Loucy (cell line): ENCODE measurements around the gene PCDHA12.

ENCODE experiments used
- H2AFZ ChIP-seq: fragments of 200-600 bp; sonication (generic); 2 replicates; pipeline ENCODE4 v1.6.0; 2016; ENCODE audit warnings: antibody characterized with exemption, mild to moderate bottlenecking, low read length, moderate library complexity
- H3F3A ChIP-seq: fragments of 200-600 bp; 2 replicates; pipeline ENCODE4 v1.6.0; 2016; ENCODE audit warnings: antibody characterized with exemption, low read depth, mild to moderate bottlenecking
- H3K27me3 ChIP-seq: fragments of 200-600 bp; sonication (generic); 2 replicates; pipeline ENCODE4 v1.6.1; 2014; ENCODE audit warnings: low read length, mild to moderate bottlenecking; ENCODE audit not compliant: insufficient read depth, poor library complexity, severe bottlenecking
- H3K36me3 ChIP-seq: fragments of 200-600 bp; sonication (generic); 2 replicates; pipeline ENCODE4 v1.6.1; 2016; ENCODE audit warnings: low read length; ENCODE audit not compliant: insufficient read depth
- H3K4me1 ChIP-seq: fragments of 200-600 bp; sonication (generic); 2 replicates; pipeline ENCODE4 v1.5.1; 2014; ENCODE audit warnings: low read length, mild to moderate bottlenecking; ENCODE audit not compliant: insufficient read depth, poor library complexity, severe bottlenecking
- H3K4me2 ChIP-seq: fragments of 200-600 bp; sonication (generic); 2 replicates; pipeline ENCODE4 v1.6.0; 2014; ENCODE audit warnings: antibody characterized with exemption, low read length, low read depth, mild to moderate bottlenecking; ENCODE audit not compliant: poor library complexity, severe bottlenecking
- H3K4me3 ChIP-seq: fragments of 200-600 bp; sonication (generic); 2 replicates; pipeline ENCODE4 v1.5.1; 2014; ENCODE audit warnings: low read length, mild to moderate bottlenecking, mixed read lengths; ENCODE audit not compliant: poor library complexity, severe bottlenecking
- H3K79me2 ChIP-seq: fragments of 200-600 bp; sonication (generic); 2 replicates; pipeline ENCODE4 v1.6.1; 2014; ENCODE audit warnings: low read length; ENCODE audit not compliant: insufficient read depth
- H3K9ac ChIP-seq: fragments of 200-600 bp; sonication (generic); 2 replicates; pipeline ENCODE4 v1.6.0; 2014; ENCODE audit warnings: mild to moderate bottlenecking, low read depth, low read length, moderate library complexity; ENCODE audit not compliant: poor library complexity, severe bottlenecking
- H3K9me2 ChIP-seq: fragments of 200-600 bp; sonication (generic); replicated peaks from 2 replicates; pipeline ENCODE4 v1.6.1; 2016; ENCODE audit warnings: low read depth, low read length, mixed read lengths
- H3K9me3 ChIP-seq: fragments of 200-600 bp; sonication (generic); 2 replicates; pipeline ENCODE4 v1.6.1; 2014; ENCODE audit warnings: mild to moderate bottlenecking, antibody characterized with exemption, low read length, low read depth; ENCODE audit not compliant: insufficient read depth
- H4K20me1 ChIP-seq: fragments of 200-600 bp; sonication (generic); 2 replicates; pipeline ENCODE4 v1.6.0; 2014; ENCODE audit warnings: antibody characterized with exemption, low read length, mild to moderate bottlenecking; ENCODE audit not compliant: insufficient read depth, poor library complexity, severe bottlenecking
- EZH2phosphoT487 ChIP-seq: fragments of 200-600 bp; IDR thresholded peaks from 2 replicates; pipeline ENCODE4 v1.6.1; 2018; ENCODE audit warnings: antibody characterized with exemption, mild to moderate bottlenecking, moderate library complexity, borderline replicate concordance
- TF ChIP-seq, protein P1 (sequence below): fragments of 200-600 bp; sonication (generic); conservative IDR thresholded peaks from 2 replicates; pipeline ENCODE4 v1.5.1; 2014; ENCODE audit warnings: mild to moderate bottlenecking, antibody characterized with exemption, low read length

Gene PCDHA12

DNA sequence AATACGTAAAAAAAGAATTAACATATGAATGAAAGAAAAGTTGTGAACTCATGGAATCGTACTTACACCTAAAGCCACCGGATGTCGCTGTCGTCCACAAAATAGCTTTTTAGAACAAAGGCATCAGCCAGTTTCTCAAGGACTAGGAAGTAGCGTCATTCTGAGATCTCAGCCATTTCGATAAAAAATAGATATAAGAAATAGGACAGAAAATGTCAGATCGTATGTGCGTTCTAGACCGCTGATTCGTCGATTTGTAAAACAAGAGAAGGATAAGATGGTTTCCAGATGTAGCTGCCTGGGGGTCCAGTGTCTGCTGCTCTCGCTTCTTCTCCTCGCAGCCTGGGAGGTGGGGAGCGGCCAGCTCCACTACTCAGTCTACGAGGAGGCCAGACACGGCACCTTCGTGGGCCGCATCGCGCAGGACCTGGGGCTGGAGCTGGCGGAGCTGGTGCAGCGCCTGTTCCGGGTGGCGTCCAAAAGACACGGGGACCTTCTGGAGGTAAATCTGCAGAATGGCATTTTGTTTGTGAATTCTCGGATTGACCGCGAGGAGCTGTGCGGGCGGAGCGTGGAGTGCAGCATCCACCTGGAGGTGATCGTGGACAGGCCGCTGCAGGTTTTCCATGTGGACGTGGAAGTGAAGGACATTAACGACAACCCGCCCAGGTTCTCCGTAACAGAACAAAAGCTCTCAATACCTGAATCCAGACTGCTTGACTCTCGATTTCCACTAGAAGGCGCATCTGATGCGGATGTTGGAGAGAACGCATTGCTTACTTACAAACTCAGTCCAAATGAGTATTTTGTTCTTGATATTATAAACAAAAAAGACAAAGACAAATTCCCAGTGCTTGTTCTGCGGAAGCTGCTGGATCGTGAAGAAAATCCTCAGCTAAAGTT lies 19.1 kb upstream of the PCDHA12 start, which contains the start of gene PCDHA10:
Gene PCDHA10 (plus strand): TSS at position 126 of the 903 bp plus-strand sequence. CDS start 152 bp downstream, at position 278.
- H3K4me1 ChIP-seq = no peaks in the 10 kb centered on the region
- no peak within 1 kb of the TSS for H3K9ac ChIP-seq
- no peaks in the 10 kb centered on the region for H3K9me2 ChIP-seq
- no peak within 1 kb of the TSS for H3K4me3 ChIP-seq
- no peaks in the 10 kb centered on the region for H3K27me3 ChIP-seq
- H3F3A ChIP-seq = no peaks in the 10 kb centered on the region
- no peak within 1 kb of the TSS for H2AFZ ChIP-seq
- no peaks in the 10 kb centered on the region for H3K9me3 ChIP-seq
- H3K79me2 ChIP-seq = no peaks in the 10 kb centered on the region
- TF ChIP-seq, protein P1, sequence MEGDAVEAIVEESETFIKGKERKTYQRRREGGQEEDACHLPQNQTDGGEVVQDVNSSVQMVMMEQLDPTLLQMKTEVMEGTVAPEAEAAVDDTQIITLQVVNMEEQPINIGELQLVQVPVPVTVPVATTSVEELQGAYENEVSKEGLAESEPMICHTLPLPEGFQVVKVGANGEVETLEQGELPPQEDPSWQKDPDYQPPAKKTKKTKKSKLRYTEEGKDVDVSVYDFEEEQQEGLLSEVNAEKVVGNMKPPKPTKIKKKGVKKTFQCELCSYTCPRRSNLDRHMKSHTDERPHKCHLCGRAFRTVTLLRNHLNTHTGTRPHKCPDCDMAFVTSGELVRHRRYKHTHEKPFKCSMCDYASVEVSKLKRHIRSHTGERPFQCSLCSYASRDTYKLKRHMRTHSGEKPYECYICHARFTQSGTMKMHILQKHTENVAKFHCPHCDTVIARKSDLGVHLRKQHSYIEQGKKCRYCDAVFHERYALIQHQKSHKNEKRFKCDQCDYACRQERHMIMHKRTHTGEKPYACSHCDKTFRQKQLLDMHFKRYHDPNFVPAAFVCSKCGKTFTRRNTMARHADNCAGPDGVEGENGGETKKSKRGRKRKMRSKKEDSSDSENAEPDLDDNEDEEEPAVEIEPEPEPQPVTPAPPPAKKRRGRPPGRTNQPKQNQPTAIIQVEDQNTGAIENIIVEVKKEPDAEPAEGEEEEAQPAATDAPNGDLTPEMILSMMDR = peak; percentile 47
- TF ChIP-seq EZH2phosphoT487 = no peak
- no peak within 1 kb of the TSS for H3K4me2 ChIP-seq
- H4K20me1 ChIP-seq = no peaks in the 10 kb centered on the region
- no peaks in the 10 kb centered on the region for H3K36me3 ChIP-seq

DNA sequence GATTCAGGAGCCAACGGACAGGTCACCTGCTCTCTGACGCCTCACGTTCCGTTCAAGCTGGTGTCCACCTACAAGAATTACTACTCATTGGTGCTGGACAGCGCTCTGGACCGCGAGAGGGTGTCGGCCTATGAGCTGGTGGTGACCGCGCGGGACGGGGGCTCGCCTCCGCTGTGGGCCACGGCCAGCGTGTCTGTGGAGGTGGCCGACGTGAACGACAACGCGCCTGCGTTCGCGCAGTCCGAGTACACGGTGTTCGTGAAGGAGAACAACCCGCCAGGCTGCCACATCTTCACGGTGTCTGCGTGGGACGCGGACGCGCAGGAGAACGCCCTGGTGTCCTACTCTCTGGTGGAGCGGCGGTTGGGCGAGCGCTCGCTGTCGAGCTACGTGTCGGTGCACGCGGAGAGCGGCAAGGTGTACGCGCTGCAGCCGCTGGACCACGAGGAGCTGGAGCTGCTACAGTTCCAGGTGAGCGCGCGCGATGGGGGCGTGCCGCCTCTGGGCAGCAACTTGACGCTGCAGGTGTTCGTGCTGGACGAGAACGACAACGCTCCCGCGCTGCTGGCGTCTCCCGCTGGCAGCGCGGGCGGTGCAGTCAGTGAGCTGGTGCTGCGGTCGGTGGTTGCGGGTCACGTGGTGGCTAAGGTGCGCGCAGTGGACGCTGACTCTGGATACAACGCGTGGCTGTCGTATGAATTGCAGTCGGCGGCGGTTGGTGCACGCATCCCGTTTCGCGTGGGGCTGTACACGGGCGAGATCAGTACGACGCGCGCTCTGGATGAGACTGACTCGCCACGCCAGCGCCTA lies 17.7 kb upstream of the PCDHA12 start:
- no peaks in the 10 kb centered on the region for H4K20me1 ChIP-seq
- no peaks in the 10 kb centered on the region for H3K9me2 ChIP-seq
- no peaks in the 10 kb centered on the region for H3K79me2 ChIP-seq
- H3K4me2 ChIP-seq = no peak overlapping the region
- H2AFZ ChIP-seq = no peak overlapping the region
- no peak for TF ChIP-seq EZH2phosphoT487
- TF ChIP-seq, protein P1 = no peak
- H3K27me3 ChIP-seq = no peaks in the 10 kb centered on the region
- no peaks in the 10 kb centered on the region for H3K4me1 ChIP-seq
- no peaks in the 10 kb centered on the region for H3F3A ChIP-seq
- no peak overlapping the region for H3K4me3 ChIP-seq
- H3K9me3 ChIP-seq = no peaks in the 10 kb centered on the region
- H3K9ac ChIP-seq = no peak overlapping the region
- no peaks in the 10 kb centered on the region for H3K36me3 ChIP-seq

DNA sequence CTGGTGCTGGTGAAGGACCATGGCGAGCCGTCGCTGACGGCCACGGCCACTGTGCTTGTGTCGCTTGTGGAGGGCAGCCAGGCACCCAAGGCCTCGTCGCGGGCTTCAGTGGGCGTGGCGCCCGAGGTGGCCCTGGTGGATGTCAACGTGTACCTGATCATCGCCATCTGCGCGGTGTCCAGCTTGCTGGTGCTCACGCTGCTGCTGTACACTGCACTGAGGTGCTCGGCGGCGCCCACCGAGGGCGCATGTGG lies 17.2 kb upstream of the PCDHA12 start:
- Histone ChIP-seq H3K4me3 (no peak overlapping the region), H3K79me2 (no peaks in the 10 kb centered on the region), H3K9me3 (no peaks in the 10 kb centered on the region), H3K4me1 (no peaks in the 10 kb centered on the region), H3K27me3 (no peaks in the 10 kb centered on the region), H3K36me3 (no peaks in the 10 kb centered on the region), H3F3A (no peaks in the 10 kb centered on the region), H3K9me2 (no peaks in the 10 kb centered on the region), H2AFZ (no peak overlapping the region), H3K4me2 (no peak overlapping the region), H4K20me1 (no peaks in the 10 kb centered on the region), H3K9ac (no peak overlapping the region)
- TF ChIP-seq, protein P1 = no peak
- no peak for TF ChIP-seq EZH2phosphoT487
